H1 (cell line): ENCODE results near the gene TEDDM1. TPM values are rescaled to one million over a fixed set of nuclear protein-coding genes. Genes with fewer than 3 reads are reported as not detected.

ENCODE experiments used
- CTCF ChIA-PET: fragments of 300-600 bp; sonication (Branson Sonifier 250); formaldehyde crosslinking; loops from one replicate; lab custom pipeline; 2021; ENCODE audit not compliant: partially characterized antibody; lab: Charles Lee
- POLR2A ChIA-PET: fragments of 300-600 bp; sonication (Branson Sonifier 250); formaldehyde crosslinking; loops from one replicate; lab custom pipeline; 2021; ENCODE audit warnings: inconsistent platforms; ENCODE audit not compliant: partially characterized antibody; lab: Charles Lee
- DNase-seq, 2 experiments: peaks; one replicate each; pipeline versions ENCODE4 v3.0.0 to v3.0.0-alpha.2; 2010 to 2022; ENCODE audit warnings: low spot score in 2 of 2, low read depth in 1 of 2, mixed read lengths in 1 of 2
- FAIRE-seq: peaks from 2 replicates; lab custom pipeline; 2011; peaks lifted over from hg19 to GRCh38; lab: Jason Lieb, UNC
- H2AFZ ChIP-seq: 2 replicates; pipeline ENCODE4 v1.8.1; 2012; ENCODE audit warnings: low read length, inconsistent platforms
- H2AK5ac ChIP-seq: 2 replicates; pipeline ENCODE4 v1.6.1; 2013; ENCODE audit warnings: low read depth, low read length
- H2BK120ac ChIP-seq: replicated peaks from 2 replicates; pipeline ENCODE3; 2013; ENCODE audit warnings: low read depth, low read length, inconsistent platforms
- H2BK12ac ChIP-seq: 2 replicates; pipeline ENCODE4 v1.6.1; 2013; ENCODE audit warnings: low read depth, low read length
- H2BK15ac ChIP-seq: 2 replicates; pipeline ENCODE4 v1.6.1; 2013; ENCODE audit warnings: low read length
- H2BK20ac ChIP-seq: 2 replicates; pipeline ENCODE4 v1.6.1; 2013; ENCODE audit warnings: low read length
- H2BK5ac ChIP-seq: 2 replicates; pipeline ENCODE4 v1.6.1; 2013; ENCODE audit warnings: low read depth, low read length
- H3K14ac ChIP-seq: 2 replicates; pipeline ENCODE4 v1.6.1; 2013; ENCODE audit warnings: inconsistent platforms; ENCODE audit not compliant: insufficient read length
- H3K18ac ChIP-seq: 2 replicates; pipeline ENCODE4 v1.6.1; 2013; ENCODE audit warnings: low read length; ENCODE audit errors: extremely low read depth
- H3K23ac ChIP-seq: 2 replicates; pipeline ENCODE4 v1.6.1; 2013; ENCODE audit warnings: inconsistent platforms; ENCODE audit not compliant: insufficient read length
- H3K23me2 ChIP-seq: 2 replicates; pipeline ENCODE4 v1.6.1; 2013; ENCODE audit warnings: low read depth, low read length
- H3K27ac ChIP-seq: 2 replicates; pipeline ENCODE4 v1.6.1; 2011; ENCODE audit warnings: low read depth, low read length, inconsistent platforms
- H3K27me3 ChIP-seq, 4 experiments: replicated peaks in 1 of 4; 1 replicate in 1 of 4; 2 replicates in 3 of 4; pipeline versions ENCODE4 v1.6.1 to v1.8.1; 2011 to 2013; ENCODE audit warnings: low read length in 3 of 4, mild to moderate bottlenecking in 3 of 4, inconsistent platforms in 2 of 4, mixed read lengths in 2 of 4, moderate library complexity in 1 of 4; ENCODE audit not compliant: control insufficient read depth in 3 of 4, insufficient read depth in 3 of 4; ENCODE audit errors: extremely low read depth in 1 of 4
- H3K36me3 ChIP-seq, 4 experiments: 2 replicates each; pipeline versions ENCODE4 v1.6.1 to v1.8.1; 2011 to 2013; ENCODE audit warnings: mild to moderate bottlenecking in 4 of 4, low read length in 3 of 4, moderate library complexity in 2 of 4, control low read depth in 1 of 4, inconsistent platforms in 1 of 4; ENCODE audit not compliant: insufficient read depth in 4 of 4, control insufficient read depth in 2 of 4
- H3K4ac ChIP-seq: replicated peaks from 2 replicates; pipeline ENCODE3; 2013; ENCODE audit warnings: low read length, low read depth, mixed read lengths, inconsistent platforms; ENCODE audit not compliant: insufficient read length
- H3K4me1 ChIP-seq, 4 experiments: replicated peaks in 1 of 4; 1 replicate in 1 of 4; 2 replicates in 3 of 4; pipeline versions ENCODE4 v1.6.1 to v1.8.1; 2011 to 2013; ENCODE audit warnings: low read length in 3 of 4, inconsistent platforms in 2 of 4, mixed read lengths in 1 of 4; ENCODE audit not compliant: insufficient read depth in 4 of 4, control insufficient read depth in 3 of 4
- H3K4me2 ChIP-seq, 2 experiments: 2 replicates each; pipeline versions ENCODE4 v1.6.1 to v1.8.1; 2011 to 2013; ENCODE audit warnings: low read depth in 2 of 2, low read length in 2 of 2, control low read depth in 1 of 2, inconsistent platforms in 1 of 2, mild to moderate bottlenecking in 1 of 2; ENCODE audit not compliant: insufficient read depth in 1 of 2
- H3K4me3 ChIP-seq, 4 experiments: fragments of 200-600, 300-600 bp in 1 of 4; sonication (generic), shearing (Covaris generic), sonication (Bioruptor Twin) in 1 of 4; 2 replicates each; pipeline versions ENCODE4 v1.5.1 to v1.8.1; 2011 to 2016; ENCODE audit warnings: low read length in 4 of 4, low read depth in 3 of 4, control low read depth in 2 of 4, inconsistent platforms in 2 of 4, mild to moderate bottlenecking in 2 of 4, mixed read lengths in 1 of 4, moderate library complexity in 1 of 4; ENCODE audit not compliant: insufficient read depth in 2 of 4; ENCODE audit errors: extremely low read depth in 1 of 4
- H3K56ac ChIP-seq: replicated peaks from 2 replicates; pipeline ENCODE3; 2013; ENCODE audit warnings: low read depth, mild to moderate bottlenecking, mixed read lengths, low read length, inconsistent platforms; ENCODE audit not compliant: insufficient read length
- H3K79me1 ChIP-seq: 2 replicates; pipeline ENCODE4 v1.6.1; 2013; ENCODE audit warnings: low read depth, low read length, control low read depth
- H3K79me2 ChIP-seq, 2 experiments: 2 replicates each; pipeline versions ENCODE4 v1.6.1 to v1.8.1; 2012 to 2013; ENCODE audit warnings: low read length in 2 of 2, mild to moderate bottlenecking in 2 of 2, inconsistent platforms in 1 of 2; ENCODE audit not compliant: insufficient read depth in 2 of 2, control insufficient read depth in 1 of 2
- H3K9ac ChIP-seq, 4 experiments: replicated peaks in 1 of 4; 1 replicate in 1 of 4; 2 replicates in 3 of 4; pipeline versions ENCODE4 v1.6.1 to v1.8.1; 2011 to 2013; ENCODE audit warnings: low read depth in 3 of 4, low read length in 3 of 4, control low read depth in 2 of 4, mild to moderate bottlenecking in 2 of 4, moderate library complexity in 2 of 4, inconsistent platforms in 1 of 4; ENCODE audit errors: extremely low read depth in 1 of 4
- H3K9me3 ChIP-seq, 2 experiments: 2 replicates each; pipeline versions ENCODE4 v1.6.1 to v1.8.1; 2012 to 2013; ENCODE audit warnings: mild to moderate bottlenecking in 2 of 2, moderate library complexity in 2 of 2, control low read depth in 1 of 2, inconsistent platforms in 1 of 2, low read depth in 1 of 2, low read length in 1 of 2, mixed read lengths in 1 of 2; ENCODE audit not compliant: insufficient read depth in 2 of 2
- H4K20me1 ChIP-seq, 2 experiments: replicated peaks in 1 of 2; 2 replicates each; pipeline versions ENCODE3 to v1.8.1; 2011 to 2013; ENCODE audit warnings: inconsistent platforms in 2 of 2, low read length in 2 of 2, mild to moderate bottlenecking in 1 of 2; ENCODE audit not compliant: insufficient read depth in 2 of 2, control insufficient read depth in 1 of 2
- H4K5ac ChIP-seq: 2 replicates; pipeline ENCODE4 v1.6.1; 2013; ENCODE audit warnings: low read length, low read depth, mixed read lengths, inconsistent platforms; ENCODE audit not compliant: insufficient read length
- H4K8ac ChIP-seq: 2 replicates; pipeline ENCODE4 v1.8.0; 2013; ENCODE audit warnings: mild to moderate bottlenecking, moderate library complexity, low read length, inconsistent platforms; ENCODE audit not compliant: insufficient read depth; ENCODE audit errors: extremely low read depth
- H4K91ac ChIP-seq: replicated peaks from 2 replicates; pipeline ENCODE3; 2013; ENCODE audit warnings: low read length, mixed read lengths, inconsistent platforms; ENCODE audit not compliant: insufficient read length
- ASH2L ChIP-seq: fragments of 200-600, 300-600 bp; sonication (generic); IDR thresholded peaks from one replicate; pipeline ENCODE4 v1.7.1; 2017; ENCODE audit warnings: low read length
- BRCA1 ChIP-seq: IDR thresholded peaks from 2 replicates; pipeline ENCODE4 v1.6.1; 2012; ENCODE audit warnings: low read depth, low read length, improper control_type of control experiment
- CBX8 ChIP-seq: fragments of 300-800, 300-1000 bp; sonication (generic); IDR thresholded peaks from 2 replicates; pipeline ENCODE4 v1.7.1; 2016; ENCODE audit warnings: low read depth, low read length, borderline replicate concordance
- CHD1 ChIP-seq: IDR thresholded peaks from 2 replicates; pipeline ENCODE4 v1.6.1; 2012; ENCODE audit warnings: low read depth, low read length, improper control_type of control experiment
- CHD2 ChIP-seq: IDR thresholded peaks from 2 replicates; pipeline ENCODE4 v1.6.1; 2012; ENCODE audit warnings: low read length, improper control_type of control experiment
- GABPA ChIP-seq: IDR thresholded peaks from 2 replicates; pipeline ENCODE4 v1.6.1; 2011; ENCODE audit warnings: mild to moderate bottlenecking, low read length, moderate library complexity, borderline replicate concordance; ENCODE audit not compliant: insufficient read depth
- KDM5A ChIP-seq: fragments of 200-600 bp; IDR thresholded peaks from 2 replicates; pipeline ENCODE4 v1.7.1; 2012; ENCODE audit warnings: mild to moderate bottlenecking, low read length, inconsistent platforms, mixed read lengths
- POLR2A ChIP-seq, 2 experiments: IDR thresholded peaks; 1 replicate in 1 of 2; 2 replicates in 1 of 2; pipeline ENCODE4 v1.6.1; 2011; ENCODE audit warnings: low read depth in 2 of 2, low read length in 2 of 2, mild to moderate bottlenecking in 2 of 2; ENCODE audit errors: control extremely low read depth in 1 of 2
- RAD21 ChIP-seq, 2 experiments: IDR thresholded peaks in 1 of 2; conservative IDR thresholded peaks in 1 of 2; 2 replicates each; pipeline ENCODE4 v1.6.1; 2011; ENCODE audit warnings: low read depth in 2 of 2, low read length in 2 of 2, improper control_type of control experiment in 1 of 2, inconsistent platforms in 1 of 2, mild to moderate bottlenecking in 1 of 2, moderate library complexity in 1 of 2
- SIN3A ChIP-seq, 2 experiments: IDR thresholded peaks in 1 of 2; conservative IDR thresholded peaks in 1 of 2; 2 replicates each; pipeline ENCODE4 v1.6.1; 2011 to 2012; ENCODE audit warnings: low read length in 2 of 2, improper control_type of control experiment in 1 of 2, low read depth in 1 of 2, mild to moderate bottlenecking in 1 of 2
- WGBS, 2 experiments: shearing (Covaris generic) in 1 of 2; methylation state at CpG; one replicate each; pipeline versions ENCODE4 v1.1.6 to v1.1.7; 2013 to 2015; ENCODE audit warnings: low lambda C conversion rate in 2 of 2, mixed read lengths in 2 of 2, inconsistent platforms in 1 of 2, low coverage in 1 of 2, missing lambda C conversion rate in 1 of 2; ENCODE audit not compliant: insufficient replicate concordance in 2 of 2, insufficient coverage in 1 of 2, insufficient read length in 1 of 2; ENCODE audit errors: extremely low coverage in 1 of 2, missing lambda C conversion rate in 1 of 2; 5-methylcytosine and 5-hydroxymethylcytosine counted together
- polyA plus RNA-seq, 7 experiments: library from polyadenylated mRNA; depleted of rRNA in 3 of 7; stranded (reverse) in 5 of 7; unstranded in 2 of 7; fragments of >200 nt in 5 of 7; fragments of 200-250 nt in 2 of 7; gene quantifications; 1 replicate in 5 of 7; 2 replicates in 1 of 7; 4 replicates in 1 of 7; pipeline versions ENCODE4 v1.2.1 to v1.2.3, GENCODE V29; 2011 to 2013; ENCODE audit warnings: missing spikeins in 2 of 7, mixed read lengths in 2 of 7
- total RNA-seq: library from RNA; stranded (reverse); fragmentation: NEBNext Ultra II Directional; extraction: Animal tissue kit (Norgen Biotek cat#: 25700); gene quantifications from 2 replicates; pipeline ENCODE4 v1.2.1, GENCODE V29; 2021
- TF ChIP-seq, protein P1 (sequence below), 3 experiments: IDR thresholded peaks; 1 replicate in 2 of 3; 2 replicates in 1 of 3; pipeline versions ENCODE4 v1.5.1 to v1.6.1; 2011; ENCODE audit warnings: low read length in 3 of 3, mild to moderate bottlenecking in 3 of 3, inconsistent platforms in 2 of 3, low read depth in 1 of 3, moderate library complexity in 1 of 3; ENCODE audit not compliant: insufficient read depth in 1 of 3; ENCODE audit errors: control extremely low read depth in 1 of 3

Gene TEDDM1
- total and polyA plus RNA-seq, 2 of the 8 experiments (the other 6 are each of a cell fraction or from before 2014, with no cell fraction given): not detected

GRCh38 chr1:182444497-182444896 lies 44.0 kb upstream of the TEDDM1 start:
- peak in 1 of 2 experiments; percentile 49 for DNase-seq
- no peak overlapping the region for H3K27ac ChIP-seq
- CTCF ChIA-PET: interaction anchor here (0.6 to 2.9 kb wide), 15 partner anchors 9 to 365 kb away, joined by 3 to 12 read pairs (median 3); partner anchors contain the start of gene TEDDM1
- H3K9ac ChIP-seq: no peak overlapping the region
- H4K91ac ChIP-seq: no peak overlapping the region
- no peak overlapping the region for H4K8ac ChIP-seq
- H2AK5ac ChIP-seq: no peak overlapping the region
- no peak overlapping the region for H2BK5ac ChIP-seq
- H3K23ac ChIP-seq: no peak overlapping the region
- no peak for FAIRE-seq
- no peak overlapping the region; a peak in 1 of 8 replicates for H3K4me3 ChIP-seq
- WGBS, 2 experiments: 83% methylated on average over 4 of the region's 4 CpGs; no CpG with 5 or more reads in 1 of the 2 experiments
- no peak overlapping the region for H3K56ac ChIP-seq
- no peaks in the 10 kb centered on the region for H3K27me3 ChIP-seq
- no peak overlapping the region for H2BK12ac ChIP-seq
- H3K9me3 ChIP-seq: peaks cover 0 to 11% of the 10 kb centered on the region in 2 experiments; a peak in 2 of 4 replicates
- H3K4me2 ChIP-seq: peak overlapping the region in 1 of 2 experiments; percentile 16; a peak in 1 of 4 replicates
- peak overlapping the region; percentile 18; the same call in 1 of the 2 replicates for H2AFZ ChIP-seq
- H3K4me1 ChIP-seq: peaks cover 0 to 8% (median 3%) of the 10 kb centered on the region in 4 experiments; a peak in 4 of 7 replicates
- no peaks in the 10 kb centered on the region for H3K79me2 ChIP-seq
- H2BK20ac ChIP-seq: no peak overlapping the region
- POLR2A ChIA-PET: interaction anchor here (0.6 to 0.8 kb wide), 2 partner anchors 148 to 156 kb away, joined by 3 to 4 read pairs; no protein-coding TSS in a partner anchor
- H2BK120ac ChIP-seq: no peak overlapping the region
- H3K23me2 ChIP-seq: no peaks in the 10 kb centered on the region
- H3K14ac ChIP-seq: no peak overlapping the region
- no peak overlapping the region for H4K5ac ChIP-seq
- H3K79me1 ChIP-seq: no peaks in the 10 kb centered on the region
- H4K20me1 ChIP-seq: no peaks in the 10 kb centered on the region
- no peak overlapping the region for H3K18ac ChIP-seq
- no peak overlapping the region for H2BK15ac ChIP-seq
- H3K4ac ChIP-seq: peak overlapping the region; percentile 8
- no peaks in the 10 kb centered on the region for H3K36me3 ChIP-seq
- TF ChIP-seq POLR2A (IDR thresholded peaks at IDR 0.05; ENCODE audit: control extremely low read depth in 1 of 2, low read depth in 2 of 2, low read length in 2 of 2): no peak
- TF ChIP-seq, protein P1, sequence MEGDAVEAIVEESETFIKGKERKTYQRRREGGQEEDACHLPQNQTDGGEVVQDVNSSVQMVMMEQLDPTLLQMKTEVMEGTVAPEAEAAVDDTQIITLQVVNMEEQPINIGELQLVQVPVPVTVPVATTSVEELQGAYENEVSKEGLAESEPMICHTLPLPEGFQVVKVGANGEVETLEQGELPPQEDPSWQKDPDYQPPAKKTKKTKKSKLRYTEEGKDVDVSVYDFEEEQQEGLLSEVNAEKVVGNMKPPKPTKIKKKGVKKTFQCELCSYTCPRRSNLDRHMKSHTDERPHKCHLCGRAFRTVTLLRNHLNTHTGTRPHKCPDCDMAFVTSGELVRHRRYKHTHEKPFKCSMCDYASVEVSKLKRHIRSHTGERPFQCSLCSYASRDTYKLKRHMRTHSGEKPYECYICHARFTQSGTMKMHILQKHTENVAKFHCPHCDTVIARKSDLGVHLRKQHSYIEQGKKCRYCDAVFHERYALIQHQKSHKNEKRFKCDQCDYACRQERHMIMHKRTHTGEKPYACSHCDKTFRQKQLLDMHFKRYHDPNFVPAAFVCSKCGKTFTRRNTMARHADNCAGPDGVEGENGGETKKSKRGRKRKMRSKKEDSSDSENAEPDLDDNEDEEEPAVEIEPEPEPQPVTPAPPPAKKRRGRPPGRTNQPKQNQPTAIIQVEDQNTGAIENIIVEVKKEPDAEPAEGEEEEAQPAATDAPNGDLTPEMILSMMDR (IDR thresholded peaks at IDR 0.05; ENCODE audit: control extremely low read depth in 1 of 3, insufficient read depth in 1 of 3, low read depth in 1 of 3, low read length in 3 of 3): peak in 2 of 3 experiments; percentile 31 to 35; a peak in 3 of 4 replicates
- TF ChIP-seq KDM5A: no peak
- peak; percentile 42 for TF ChIP-seq ASH2L
- no peak; a peak in 1 of 4 replicates for TF ChIP-seq RAD21 (IDR thresholded peaks at IDR 0.05 in 1 of 2, conservative IDR thresholded peaks at IDR 0.05 in 1 of 2; ENCODE audit: low read depth in 2 of 2, low read length in 2 of 2)
- no peak for TF ChIP-seq CHD2
- no peak for TF ChIP-seq CBX8
- no peak for TF ChIP-seq CHD1
- no peak for TF ChIP-seq GABPA
- no peak for TF ChIP-seq SIN3A (conservative IDR thresholded peaks at IDR 0.05 in 1 of 2, IDR thresholded peaks at IDR 0.05 in 1 of 2; ENCODE audit: low read depth in 1 of 2, low read length in 2 of 2)
- no peak for TF ChIP-seq BRCA1
